Fibroblast of lung (primary cell): ENCODE measurements around the gene PDE4B. TPM values are rescaled to one million over a fixed set of nuclear protein-coding genes. Genes with fewer than 3 reads are reported as not detected.
A peak's percentile ranks its signal among the peaks of the same experiment; 100 is the strongest.

ENCODE experiments used
- DNase-seq, 2 donors: peaks; one replicate each; pipeline versions ENCODE4 v3.0.0 to v3.0.0-alpha.2; 2010; ENCODE audit warnings: low read depth in 2 of 2
- H2AFZ ChIP-seq: 2 replicates; pipeline ENCODE4 v1.5.1; 2012; ENCODE audit warnings: low read length, control low read depth, inconsistent platforms
- H3K27ac ChIP-seq: 2 replicates; pipeline ENCODE4 v1.5.1; 2011; ENCODE audit warnings: low read length, control low read depth; ENCODE audit not compliant: insufficient read depth
- H3K27me3 ChIP-seq: 2 replicates; pipeline ENCODE4 v1.5.1; 2011; ENCODE audit warnings: mild to moderate bottlenecking, low read length; ENCODE audit not compliant: control insufficient read depth, insufficient read depth
- H3K36me3 ChIP-seq: 2 replicates; pipeline ENCODE4 v1.5.1; 2011; ENCODE audit warnings: low read length; ENCODE audit not compliant: control insufficient read depth, insufficient read depth
- H3K4me1 ChIP-seq: 2 replicates; pipeline ENCODE4 v1.5.1; 2011; ENCODE audit warnings: low read length; ENCODE audit not compliant: control insufficient read depth, insufficient read depth; ENCODE audit errors: extremely low read depth
- H3K4me2 ChIP-seq: 2 replicates; pipeline ENCODE4 v1.5.1; 2011; ENCODE audit warnings: low read length, control low read depth; ENCODE audit not compliant: insufficient read depth; ENCODE audit errors: extremely low read depth
- H3K4me3 ChIP-seq, 4 experiments: fragments of 200-600 bp in 1 of 4; sonication (generic) in 1 of 4; replicated peaks in 1 of 4; 2 replicates each; pipeline ENCODE4 v1.5.1; 2011 to 2016; ENCODE audit warnings: low read length in 4 of 4, low read depth in 3 of 4, mild to moderate bottlenecking in 3 of 4, control low read depth in 2 of 4, inconsistent platforms in 1 of 4, mixed read lengths in 1 of 4; ENCODE audit not compliant: insufficient read depth in 1 of 4; ENCODE audit errors: control extremely low read depth in 1 of 4
- H3K79me2 ChIP-seq: 2 replicates; pipeline ENCODE4 v1.5.1; 2012; ENCODE audit warnings: mild to moderate bottlenecking, low read length, inconsistent platforms; ENCODE audit not compliant: control insufficient read depth, insufficient read depth
- H3K9ac ChIP-seq: 2 replicates; pipeline ENCODE4 v1.5.1; 2011; ENCODE audit warnings: mild to moderate bottlenecking, low read length, control low read depth; ENCODE audit not compliant: insufficient read depth
- H3K9me3 ChIP-seq: 2 replicates; pipeline ENCODE4 v1.5.1; 2012; ENCODE audit warnings: low read depth, low read length; ENCODE audit not compliant: control insufficient read depth, insufficient read depth
- H4K20me1 ChIP-seq: 2 replicates; pipeline ENCODE4 v1.5.1; 2011; ENCODE audit warnings: low read length; ENCODE audit not compliant: control insufficient read depth, insufficient read depth; ENCODE audit errors: extremely low read depth
- EZH2 ChIP-seq: IDR thresholded peaks from 2 replicates; pipeline ENCODE4 v1.5.1; 2012; ENCODE audit warnings: low read length, control low read depth, mild to moderate bottlenecking; ENCODE audit errors: missing control alignments
- polyA plus RNA-seq, 2 donors: library from polyadenylated mRNA; depleted of rRNA in 1 of 2; stranded (reverse) in 1 of 2; unstranded in 1 of 2; fragments of >200 nt; gene quantifications; 2 replicates each; pipeline ENCODE4 v1.2.1, GENCODE V29; 2011 to 2012; ENCODE audit warnings: missing spikeins in 1 of 2
- total RNA-seq: library from RNA; depleted of rRNA; stranded (reverse); fragments of >200 nt; gene quantifications from 2 replicates; pipeline ENCODE4 v1.2.1, GENCODE V29; 2014
- TF ChIP-seq, protein P1 (sequence below), 2 donors: IDR thresholded peaks in 1 of 2; conservative IDR thresholded peaks in 1 of 2; 1 replicate in 1 of 2; 2 replicates in 1 of 2; pipeline ENCODE4 v1.5.1; 2011 to 2012; ENCODE audit warnings: low read length in 2 of 2, control low read depth in 1 of 2, inconsistent platforms in 1 of 2, low read depth in 1 of 2, mild to moderate bottlenecking in 1 of 2

The PDE4B gene
- total and polyA plus RNA-seq, 2 donors (not counting 1 experiment from before 2014, with no cell fraction given): 3.7 to 19.8 TPM

DNA sequence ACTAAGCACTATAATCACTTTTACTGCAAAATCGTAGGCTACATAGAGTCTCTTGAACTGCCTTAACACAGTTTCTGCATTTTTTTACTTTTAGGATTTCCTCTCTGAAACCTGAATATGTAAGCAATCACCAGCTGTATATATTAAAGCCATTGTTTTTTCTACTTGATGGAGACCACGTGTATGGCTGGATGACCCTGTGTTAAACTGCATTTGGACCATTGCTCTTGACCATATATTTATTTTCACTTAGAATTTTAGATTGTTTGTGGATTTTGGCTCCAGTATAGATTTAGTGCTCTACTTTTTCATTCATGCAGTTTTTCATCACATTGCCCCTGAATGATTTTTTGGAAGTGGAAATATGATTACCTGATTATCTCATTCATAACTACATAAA, 420.8 kb downstream of the PDE4B start:
- H3K27ac ChIP-seq: no peak overlapping the region
- H3K4me1 ChIP-seq: no peaks in the 10 kb centered on the region
- H3K79me2 ChIP-seq: no peaks in the 10 kb centered on the region
- no peak overlapping the region for H3K9ac ChIP-seq
- H3K4me3 ChIP-seq: no peak overlapping the region
- H3K27me3 ChIP-seq: no peaks in the 10 kb centered on the region
- no peak for DNase-seq
- H3K4me2 ChIP-seq: no peak overlapping the region
- H4K20me1 ChIP-seq: no peaks in the 10 kb centered on the region
- no peaks in the 10 kb centered on the region for H3K9me3 ChIP-seq
- TF ChIP-seq EZH2: no peak
- TF ChIP-seq, protein P1, sequence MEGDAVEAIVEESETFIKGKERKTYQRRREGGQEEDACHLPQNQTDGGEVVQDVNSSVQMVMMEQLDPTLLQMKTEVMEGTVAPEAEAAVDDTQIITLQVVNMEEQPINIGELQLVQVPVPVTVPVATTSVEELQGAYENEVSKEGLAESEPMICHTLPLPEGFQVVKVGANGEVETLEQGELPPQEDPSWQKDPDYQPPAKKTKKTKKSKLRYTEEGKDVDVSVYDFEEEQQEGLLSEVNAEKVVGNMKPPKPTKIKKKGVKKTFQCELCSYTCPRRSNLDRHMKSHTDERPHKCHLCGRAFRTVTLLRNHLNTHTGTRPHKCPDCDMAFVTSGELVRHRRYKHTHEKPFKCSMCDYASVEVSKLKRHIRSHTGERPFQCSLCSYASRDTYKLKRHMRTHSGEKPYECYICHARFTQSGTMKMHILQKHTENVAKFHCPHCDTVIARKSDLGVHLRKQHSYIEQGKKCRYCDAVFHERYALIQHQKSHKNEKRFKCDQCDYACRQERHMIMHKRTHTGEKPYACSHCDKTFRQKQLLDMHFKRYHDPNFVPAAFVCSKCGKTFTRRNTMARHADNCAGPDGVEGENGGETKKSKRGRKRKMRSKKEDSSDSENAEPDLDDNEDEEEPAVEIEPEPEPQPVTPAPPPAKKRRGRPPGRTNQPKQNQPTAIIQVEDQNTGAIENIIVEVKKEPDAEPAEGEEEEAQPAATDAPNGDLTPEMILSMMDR (conservative IDR thresholded peaks at IDR 0.05 in 1 of 2, IDR thresholded peaks at IDR 0.05 in 1 of 2; ENCODE audit: low read depth in 1 of 2, low read length in 2 of 2): no peak
- no peak overlapping the region for H2AFZ ChIP-seq
- no peaks in the 10 kb centered on the region for H3K36me3 ChIP-seq

DNA sequence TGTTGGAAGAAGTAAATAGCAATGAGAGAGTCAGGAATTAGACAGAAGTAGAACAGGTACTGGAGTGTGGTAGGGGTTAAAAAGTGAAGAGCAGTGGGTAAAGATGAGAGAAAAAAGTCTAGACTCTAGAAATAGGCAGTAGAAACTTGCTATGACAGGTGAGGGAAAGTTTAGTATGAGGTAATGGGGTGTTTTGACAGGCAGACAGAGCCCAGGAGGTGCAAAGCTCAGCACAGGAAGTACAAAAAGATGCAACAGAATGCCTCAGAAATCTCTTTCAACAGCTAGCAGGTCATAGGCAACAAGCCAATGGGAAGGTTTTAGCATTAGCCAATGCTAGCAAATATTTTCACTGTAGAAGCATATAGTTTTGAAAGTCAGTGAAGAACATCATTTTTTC, 422.2 kb downstream of the PDE4B start:
- no peaks in the 10 kb centered on the region for H3K4me1 ChIP-seq
- H3K4me2 ChIP-seq: no peak overlapping the region
- no peaks in the 10 kb centered on the region for H3K79me2 ChIP-seq
- no peaks in the 10 kb centered on the region for H3K36me3 ChIP-seq
- no peaks in the 10 kb centered on the region for H3K27me3 ChIP-seq
- TF ChIP-seq, protein P1 (conservative IDR thresholded peaks at IDR 0.05 in 1 of 2, IDR thresholded peaks at IDR 0.05 in 1 of 2; ENCODE audit: low read depth in 1 of 2, low read length in 2 of 2): no peak
- TF ChIP-seq EZH2: no peak
- H3K27ac ChIP-seq: no peak overlapping the region
- no peaks in the 10 kb centered on the region for H4K20me1 ChIP-seq
- no peak overlapping the region for H3K4me3 ChIP-seq
- H2AFZ ChIP-seq: no peak overlapping the region
- no peak overlapping the region for H3K9ac ChIP-seq
- no peak for DNase-seq
- H3K9me3 ChIP-seq: no peaks in the 10 kb centered on the region

DNA sequence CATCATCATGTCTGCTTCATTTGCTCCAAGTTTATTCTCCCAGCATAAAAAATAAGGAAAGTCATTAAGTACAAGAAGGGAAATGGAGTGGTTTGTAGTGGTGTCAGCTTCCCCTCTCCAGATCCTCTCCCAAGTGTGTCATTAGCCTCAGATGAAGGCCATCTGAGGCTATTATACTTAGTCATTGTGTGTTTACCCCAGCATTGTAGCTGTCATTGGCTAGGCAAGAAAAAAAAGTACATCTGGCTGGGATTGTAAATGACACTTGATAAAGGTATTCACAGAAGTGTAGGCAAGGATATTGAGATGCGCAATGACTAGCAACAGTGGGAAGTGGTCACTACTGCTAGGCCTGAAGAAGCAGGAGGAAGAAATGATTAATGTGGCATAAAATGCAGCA, 424.3 kb downstream of the PDE4B start:
- Histone ChIP-seq H3K9ac (no peak overlapping the region), H2AFZ (no peak overlapping the region), H4K20me1 (no peaks in the 10 kb centered on the region), H3K27ac (no peak overlapping the region), H3K4me1 (no peaks in the 10 kb centered on the region), H3K36me3 (no peaks in the 10 kb centered on the region), H3K4me3 (no peak overlapping the region), H3K9me3 (no peaks in the 10 kb centered on the region), H3K4me2 (no peak overlapping the region), H3K27me3 (no peaks in the 10 kb centered on the region), H3K79me2 (no peaks in the 10 kb centered on the region)
- peak; percentile 28 to 90 for DNase-seq
- no peak for TF ChIP-seq EZH2
- TF ChIP-seq, protein P1 (conservative IDR thresholded peaks at IDR 0.05 in 1 of 2, IDR thresholded peaks at IDR 0.05 in 1 of 2; ENCODE audit: low read depth in 1 of 2, low read length in 2 of 2): no peak
